ENCODE results near the gene ST7.

DNA sequence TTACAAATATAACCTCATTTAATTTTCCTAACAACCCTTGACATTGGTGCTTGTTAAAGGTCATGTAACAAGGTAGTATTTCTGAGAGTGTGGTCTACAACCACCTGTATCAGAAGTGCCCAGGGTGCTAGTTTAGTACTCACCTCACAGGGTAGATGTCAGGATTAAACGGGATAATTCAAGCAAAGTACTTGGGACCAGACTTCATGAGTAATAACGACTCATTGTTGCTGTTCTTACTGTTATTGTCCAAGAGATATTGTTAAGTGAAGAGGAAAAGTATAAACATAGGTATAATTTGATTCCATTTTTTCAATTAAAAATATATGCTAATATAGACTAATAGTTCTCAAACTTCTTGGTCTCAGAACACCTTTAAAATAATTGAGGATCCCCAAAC is 190.3 kb downstream of the ST7 start:
- TF ChIP-seq, protein P1, sequence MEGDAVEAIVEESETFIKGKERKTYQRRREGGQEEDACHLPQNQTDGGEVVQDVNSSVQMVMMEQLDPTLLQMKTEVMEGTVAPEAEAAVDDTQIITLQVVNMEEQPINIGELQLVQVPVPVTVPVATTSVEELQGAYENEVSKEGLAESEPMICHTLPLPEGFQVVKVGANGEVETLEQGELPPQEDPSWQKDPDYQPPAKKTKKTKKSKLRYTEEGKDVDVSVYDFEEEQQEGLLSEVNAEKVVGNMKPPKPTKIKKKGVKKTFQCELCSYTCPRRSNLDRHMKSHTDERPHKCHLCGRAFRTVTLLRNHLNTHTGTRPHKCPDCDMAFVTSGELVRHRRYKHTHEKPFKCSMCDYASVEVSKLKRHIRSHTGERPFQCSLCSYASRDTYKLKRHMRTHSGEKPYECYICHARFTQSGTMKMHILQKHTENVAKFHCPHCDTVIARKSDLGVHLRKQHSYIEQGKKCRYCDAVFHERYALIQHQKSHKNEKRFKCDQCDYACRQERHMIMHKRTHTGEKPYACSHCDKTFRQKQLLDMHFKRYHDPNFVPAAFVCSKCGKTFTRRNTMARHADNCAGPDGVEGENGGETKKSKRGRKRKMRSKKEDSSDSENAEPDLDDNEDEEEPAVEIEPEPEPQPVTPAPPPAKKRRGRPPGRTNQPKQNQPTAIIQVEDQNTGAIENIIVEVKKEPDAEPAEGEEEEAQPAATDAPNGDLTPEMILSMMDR (conservative IDR thresholded peaks at IDR 0.05; ENCODE audit: low read length) = no peak
- TF ChIP-seq EZH2phosphoT487 (IDR thresholded peaks at IDR 0.05; ENCODE audit: borderline replicate concordance, low read depth, low read length) = no peak

Measured in OCI-LY7 (cell line).